Endometrial microvascular endothelial cells (primary cell): Measurements from ENCODE around the gene LPCAT4. TPM values are rescaled to one million over a fixed set of nuclear protein-coding genes. Genes with fewer than 3 reads are reported as not detected.

Experiments
- in situ Hi-C: cut with HindIII; loops from 2 replicates; pipeline ENCODE4 v1.10.0; 2017; ENCODE audit warnings: low sequenced_read_pairs, low pct_unique_long_range_greater_than_20kb; ENCODE audit errors: inconsistent ontology term
- total RNA-seq: library from RNA; depleted of rRNA; stranded (reverse); fragments of >200 nt; gene quantifications from one replicate; pipeline ENCODE4 v1.2.3, GENCODE V29; 2015; ENCODE audit errors: inconsistent ontology term

Gene LPCAT4
- total RNA-seq, 1 donor from 2014 or later, result 15.0 TPM

DNA sequence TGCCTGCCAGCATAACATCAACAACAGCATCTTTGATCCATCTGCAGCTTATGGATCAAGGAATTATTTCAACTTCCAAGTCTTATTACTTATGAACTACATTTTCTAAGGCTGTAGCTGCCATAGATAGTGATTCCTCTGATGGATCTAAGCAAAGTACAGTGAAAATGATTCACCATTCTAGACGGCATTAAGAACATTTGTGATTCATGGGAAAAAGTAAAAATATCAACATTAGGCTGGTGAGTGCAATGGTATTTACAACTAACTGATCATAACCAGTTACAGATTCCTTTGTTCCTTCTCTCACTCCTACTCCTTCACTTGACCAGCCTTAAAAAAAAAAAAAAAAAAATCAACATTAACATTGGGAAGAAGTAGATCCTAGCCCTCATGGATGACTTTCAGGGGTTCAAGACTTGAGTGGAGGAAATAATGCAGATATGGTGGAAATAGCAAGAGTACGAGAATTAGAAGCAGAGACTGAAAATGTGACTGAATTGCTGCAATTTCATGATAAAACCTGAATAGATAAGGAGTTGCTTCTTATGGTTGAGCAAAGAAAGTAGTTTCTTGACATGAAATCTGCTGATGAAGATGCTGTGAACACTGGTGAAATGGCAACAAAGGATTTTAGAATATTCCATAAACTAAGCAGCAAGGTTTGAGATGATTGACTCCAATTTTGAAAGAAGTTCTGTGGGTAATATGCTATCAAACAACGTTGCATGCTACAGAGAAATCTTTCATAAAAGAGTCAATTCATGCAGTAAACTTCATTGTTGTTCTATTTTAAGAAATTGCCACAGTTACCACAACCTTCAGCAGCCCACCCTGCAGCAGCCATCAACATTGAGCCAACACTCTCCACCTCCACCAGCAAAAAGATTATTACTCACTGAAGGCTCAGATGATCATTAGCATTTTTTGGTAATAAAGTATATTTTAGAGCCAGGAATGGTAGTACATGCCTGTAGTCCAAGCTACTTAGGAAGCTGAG lies 52.2 kb downstream of the LPCAT4 start:
- in situ Hi-C loops, result no loop called here

DNA sequence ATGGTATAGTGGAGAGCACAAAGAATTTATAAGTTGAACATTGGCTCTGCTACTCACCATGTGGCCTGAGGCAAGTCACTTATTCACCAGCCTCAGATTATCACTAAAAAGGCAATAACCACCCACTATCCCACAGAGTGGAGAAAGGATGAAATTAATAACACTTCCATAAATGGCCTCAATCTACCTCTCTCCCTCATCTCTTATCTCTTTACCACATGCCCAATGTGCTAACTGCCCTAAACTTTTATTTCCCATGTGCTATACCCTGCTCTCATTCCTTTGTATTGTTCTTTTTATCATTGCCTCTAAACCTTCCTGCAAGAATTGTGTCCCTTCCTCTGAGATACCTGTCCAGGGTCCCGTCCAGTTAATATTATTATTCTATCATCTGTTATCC lies 55.4 kb downstream of the LPCAT4 start:
- in situ Hi-C loops, result no loop called here

Other genes with a start within 250 kb of the LPCAT4 start
- 39.6 TPM for gene KATNBL1, start 157.1 kb downstream of the LPCAT4 start, total RNA-seq
- 295 TPM for gene EMC4, start 142.2 kb downstream of the LPCAT4 start, total RNA-seq
- 19.1 TPM for gene SLC12A6, start 29.4 kb downstream of the LPCAT4 start, total RNA-seq
- 462 TPM for gene NOP10, start 24.1 kb downstream of the LPCAT4 start, total RNA-seq
- gene NUTM1, start 23.9 kb downstream of the LPCAT4 start, total RNA-seq, result not detected
- gene GOLGA8A, start 70.6 kb upstream of the LPCAT4 start, total RNA-seq, result 4.6 TPM
- 17.6 TPM for gene GOLGA8B, start 216.5 kb upstream of the LPCAT4 start, total RNA-seq